NCI-H2029 (cell line): Measurements from ENCODE around the gene ALDH8A1.

Experiments
- DNase-seq: peaks from one replicate; lab custom pipeline; 2025; lab: John Stamatoyannopoulos, UW

Gene ALDH8A1

DNA sequence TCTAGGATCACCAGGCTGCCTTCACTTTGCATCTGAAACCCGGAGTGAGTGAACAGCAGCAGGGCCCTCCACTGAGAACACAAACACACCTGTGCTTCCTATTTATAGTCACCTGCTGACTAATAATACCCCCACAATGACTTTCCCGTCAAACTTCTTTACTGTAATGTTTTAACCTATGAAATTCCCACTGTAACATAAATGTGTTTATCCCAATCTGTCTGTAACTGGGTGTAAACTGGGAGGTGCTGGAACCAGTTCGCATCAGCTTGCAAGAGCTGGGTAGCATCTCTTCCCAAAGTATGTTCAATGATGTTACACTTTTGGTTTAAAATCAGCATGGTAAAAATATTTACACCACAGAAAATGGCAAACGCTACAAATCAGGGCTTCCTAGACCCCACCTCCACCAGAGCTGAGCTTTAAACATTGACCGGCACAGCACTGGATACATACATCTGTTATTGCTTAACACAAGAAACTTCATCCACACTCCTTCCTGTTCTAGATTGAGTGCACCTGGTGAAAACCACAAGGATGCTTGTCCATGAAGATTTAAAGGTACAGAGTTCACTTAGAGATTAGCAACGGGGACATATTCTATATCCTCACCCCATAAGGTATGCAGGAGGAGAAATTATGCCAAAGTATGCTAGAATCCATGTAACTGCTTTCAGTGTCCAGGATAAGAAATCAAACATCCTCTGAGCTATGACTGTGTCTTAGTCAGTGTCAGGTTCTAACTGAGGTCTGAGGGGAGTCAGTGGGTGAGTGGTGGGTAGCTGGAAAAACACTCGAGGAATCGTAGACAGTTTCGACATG, 79.0 kb downstream of the ALDH8A1 start:
- DNase-seq: no peak

- no peak for DNase-seq
These were observed 81.1 kb downstream of the ALDH8A1 start for GRCh38 chr6:134868812-134869211.
